GM19193 (cell line): ENCODE data around the gene TBPL2.

Experiments
- POLR2A ChIP-seq: IDR thresholded peaks from 4 replicates; pipeline ENCODE4 v1.6.1; 2011; ENCODE audit not compliant: insufficient read depth, insufficient read length; ENCODE audit errors: extremely low read depth

The TBPL2 gene

GRCh38 chr14:55418411-55418810 is 22.0 kb downstream of the TBPL2 start:
- TF ChIP-seq POLR2A = no peak

GRCh38 chr14:55417955-55418354 is 22.5 kb downstream of the TBPL2 start:
- TF ChIP-seq POLR2A = no peak

DNA sequence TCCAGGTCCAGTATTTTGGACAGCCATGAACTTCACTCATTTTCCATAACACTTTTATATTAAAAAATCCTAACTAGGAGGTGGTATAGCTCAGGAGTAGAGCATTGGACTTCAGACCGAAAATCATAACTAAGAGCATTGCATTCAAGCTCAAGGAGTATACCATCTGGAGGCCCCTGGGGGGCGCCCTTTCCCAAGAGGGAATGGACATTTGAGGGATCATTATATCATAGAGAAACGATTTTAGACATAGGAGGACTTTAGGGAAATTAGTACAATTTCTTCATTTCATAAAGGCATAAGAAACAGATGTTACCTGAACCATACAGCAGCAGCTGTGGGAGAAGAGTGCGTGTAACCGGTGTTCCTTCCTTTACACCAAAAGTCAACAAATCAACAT is 23.6 kb downstream of the TBPL2 start:
- TF ChIP-seq POLR2A = no peak

- TF ChIP-seq POLR2A = no peak
Observed at GRCh38 chr14:55414551-55414950, 25.9 kb downstream of the TBPL2 start.

DNA sequence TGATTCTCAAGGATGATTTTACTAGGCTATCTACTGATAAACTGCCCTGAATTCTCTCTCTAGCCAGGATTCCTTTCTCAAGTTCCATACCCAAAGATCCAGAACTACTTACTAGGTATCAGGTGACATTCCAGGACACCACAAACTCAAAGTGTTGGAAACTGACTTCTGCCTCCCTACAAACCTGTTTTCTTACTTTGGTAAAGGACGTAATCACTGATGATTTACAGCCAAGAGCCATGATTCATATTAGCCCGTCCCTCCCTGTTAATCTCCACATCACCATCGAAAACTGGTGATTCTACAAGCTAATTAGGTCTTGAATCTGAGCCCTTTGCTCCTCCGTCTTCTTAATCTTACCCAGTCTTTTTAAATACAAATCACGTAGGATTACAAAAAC is 27.7 kb downstream of the TBPL2 start:
- no peak for TF ChIP-seq POLR2A

- peak; percentile 76 for TF ChIP-seq POLR2A
Observed at GRCh38 chr14:55411426-55412389, 28.7 kb downstream of the TBPL2 start, which contains the start of gene ATG14. Gene ATG14 (minus strand): TSS chr14:55411830. CDS start chr14:55411822, 8 bp downstream.

DNA sequence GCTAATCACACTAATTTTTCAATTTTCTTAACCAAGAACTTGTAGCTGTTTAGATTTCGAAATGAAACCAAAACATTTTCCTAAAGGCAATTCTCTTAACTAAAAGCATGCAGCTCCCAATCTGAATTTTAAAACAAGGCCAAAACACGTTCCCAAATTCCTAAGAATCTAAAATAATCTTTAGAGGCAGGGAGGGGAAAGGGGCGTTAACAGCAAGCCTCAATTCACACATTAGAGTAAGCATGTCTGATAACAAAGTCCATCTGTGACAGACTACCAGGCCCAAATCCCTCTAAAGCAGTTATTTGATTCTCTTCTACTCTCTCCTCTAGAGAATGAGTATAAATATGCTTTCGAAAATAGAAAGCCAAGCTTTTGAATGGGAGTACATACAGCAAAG is 29.5 kb downstream of the TBPL2 start:
- TF ChIP-seq POLR2A = no peak

GRCh38 chr14:55404173-55404854 is 36.1 kb downstream of the TBPL2 start:
- no peak for TF ChIP-seq POLR2A

GRCh38 chr14:55401751-55402150 is 38.7 kb downstream of the TBPL2 start:
- TF ChIP-seq POLR2A = no peak

GRCh38 chr14:55399852-55400251 is 40.6 kb downstream of the TBPL2 start:
- TF ChIP-seq POLR2A = no peak

DNA sequence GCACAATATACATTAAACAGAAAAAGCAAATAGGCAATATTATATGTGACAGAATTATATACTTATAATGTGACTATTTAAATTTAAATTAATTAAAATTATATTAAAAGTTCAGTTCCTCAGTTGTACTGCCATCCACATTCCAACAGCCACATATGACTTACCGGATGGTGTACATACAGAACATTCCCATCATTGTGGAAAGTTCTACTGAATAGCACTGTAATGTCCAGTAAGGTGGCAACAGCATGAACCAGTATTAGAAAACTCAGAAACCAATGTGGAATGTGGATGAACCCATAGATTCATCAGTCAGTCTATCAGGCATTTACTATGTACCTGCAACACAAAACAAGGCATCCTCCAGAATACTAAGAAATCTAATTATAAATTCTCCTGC is 41.2 kb downstream of the TBPL2 start:
- TF ChIP-seq POLR2A = no peak

DNA sequence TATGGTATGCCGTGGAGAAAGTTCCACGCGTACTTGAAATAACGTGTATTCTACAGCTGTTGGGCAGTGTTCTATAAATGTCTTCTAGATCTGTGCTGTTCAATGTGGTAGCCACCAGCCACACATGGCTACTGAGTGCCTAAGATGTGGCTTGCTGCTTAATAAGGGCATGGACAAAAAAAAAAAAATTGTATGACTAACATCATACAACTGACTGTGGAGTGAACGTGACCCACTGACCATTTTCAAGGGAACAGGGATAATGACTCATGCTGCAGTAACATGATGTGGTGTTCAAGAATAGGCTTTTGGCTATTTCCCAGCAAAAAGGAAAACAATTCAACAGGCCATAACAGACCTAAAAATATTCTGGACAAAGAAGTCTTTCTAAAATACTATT is 41.7 kb downstream of the TBPL2 start:
- TF ChIP-seq POLR2A = no peak

DNA sequence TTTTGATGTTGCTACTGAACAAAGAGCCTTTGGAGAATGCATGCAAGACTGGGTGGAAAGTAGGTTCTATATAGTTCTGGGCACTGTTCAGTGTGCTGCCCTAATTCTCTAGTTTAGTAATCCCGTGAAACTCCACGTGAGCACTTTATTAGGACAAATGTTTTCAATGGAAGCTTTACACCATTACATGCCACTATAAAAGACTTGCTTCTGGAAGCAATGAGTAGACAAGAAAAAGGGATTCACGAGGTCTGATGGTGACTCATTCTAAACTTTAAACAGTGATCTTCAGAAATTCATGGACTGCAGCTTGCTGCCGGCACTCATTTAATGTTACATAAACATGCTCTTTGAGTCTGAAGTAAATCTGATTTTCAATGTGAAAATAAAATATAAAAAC is 51.1 kb downstream of the TBPL2 start:
- no peak for TF ChIP-seq POLR2A

- no peak for TF ChIP-seq POLR2A
Observed at GRCh38 chr14:55388160-55388559, 52.3 kb downstream of the TBPL2 start.

- TF ChIP-seq POLR2A = no peak
Observed at GRCh38 chr14:55387121-55387520, 53.3 kb downstream of the TBPL2 start.
